ENCODE measurements around the gene TRAPPC3L. TPM values are rescaled to one million over a fixed set of nuclear protein-coding genes. Genes with fewer than 3 reads are reported as not detected.

TRAPPC3L gene
- total and polyA plus RNA-seq, 9 of the 15 experiments (the other 6 are each of a cell fraction or from before 2014, with no cell fraction given) = not detected

DNA sequence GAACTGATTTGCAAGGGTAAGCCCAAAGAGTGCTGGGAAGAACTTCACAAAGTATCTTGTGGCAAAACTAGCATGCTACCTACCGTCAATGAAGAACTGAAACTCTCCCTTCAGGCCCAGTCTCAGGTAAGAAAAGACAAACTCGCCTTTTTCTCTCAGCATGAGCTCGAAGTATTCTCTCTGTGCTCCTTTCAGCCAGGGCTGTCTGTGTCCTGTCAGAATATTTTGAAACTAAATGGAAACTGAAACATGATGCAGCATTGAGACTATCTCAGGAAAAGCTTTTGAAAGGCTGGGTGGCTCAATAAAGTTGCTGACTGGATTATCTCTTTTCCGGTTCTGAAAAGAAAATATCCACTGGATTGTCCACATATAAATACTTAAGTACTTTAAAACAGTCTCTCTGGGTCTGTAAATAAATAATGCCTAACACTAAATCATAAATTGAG lies 33.3 kb downstream of the TRAPPC3L start (continued):
- TF ChIP-seq ZBTB40 (IDR thresholded peaks at IDR 0.05) (peak; percentile 81), ZBTB40 (CRISPR knock-in tag; IDR thresholded peaks at IDR 0.05) (no peak), SAFB (IDR thresholded peaks at IDR 0.05; ENCODE audit: borderline replicate concordance, low read depth, low read length) (no peak), PML (IDR thresholded peaks at IDR 0.05; ENCODE audit: low read length) (no peak), EGR1 (conservative IDR thresholded peaks at IDR 0.05) (no peak), MNT (conservative IDR thresholded peaks at IDR 0.05) (no peak), MAFK (IDR thresholded peaks at IDR 0.05; ENCODE audit: low read length) (no peak), BACH1 (tag; IDR thresholded peaks at IDR 0.05) (0 out of 2 replicates have a peak, but pooled peaks have one; percentile 57), SMAD3 (CRISPR knock-in tag; conservative IDR thresholded peaks at IDR 0.05) (no peak), ZBTB17 (CRISPR knock-in tag; IDR thresholded peaks at IDR 0.05) (0 out of 2 replicates have a peak, but pooled peaks have one; percentile 32)
